HG03095 (cell line): Measurements from ENCODE around the gene ESPN.

Experiments
- ATAC-seq: cut with Tn5 transposase; IDR thresholded peaks from one replicate; pipeline ENCODE4 v1.9.1; 2021; ENCODE audit warnings: moderate library complexity; ENCODE audit not compliant: unreplicated experiment

ESPN gene

GRCh38 chr1:6463120-6463412, 38.5 kb downstream of the ESPN start:
- ATAC-seq, result no peak

- ATAC-seq, result no peak
These were observed 39.9 kb downstream of the ESPN start for GRCh38 chr1:6464514-6464836.

GRCh38 chr1:6464915-6465314, 40.3 kb downstream of the ESPN start:
- no peak for ATAC-seq

- no peak for ATAC-seq
These were observed 41.0 kb downstream of the ESPN start for GRCh38 chr1:6465461-6466005.

- ATAC-seq, result no peak
These were observed 41.4 kb downstream of the ESPN start, which contains the start of gene TNFRSF25 for GRCh38 chr1:6466023-6466422. TSS of gene TNFRSF25 (minus strand) at chr1:6466173. CDS start at chr1:6466107, 66 bp downstream.

- ATAC-seq, result no peak
These were observed 42.2 kb downstream of the ESPN start for GRCh38 chr1:6466751-6467150.

GRCh38 chr1:6467224-6467623, 42.6 kb downstream of the ESPN start:
- no peak for ATAC-seq

- ATAC-seq, result no peak
These were observed 43.4 kb downstream of the ESPN start for GRCh38 chr1:6467744-6468688.

GRCh38 chr1:6468729-6469461, 44.3 kb downstream of the ESPN start:
- ATAC-seq, result no peak

GRCh38 chr1:6470132-6471085, 45.8 kb downstream of the ESPN start:
- no peak for ATAC-seq

- ATAC-seq, result no peak
These were observed 46.8 kb downstream of the ESPN start for GRCh38 chr1:6471086-6471969.

GRCh38 chr1:6471970-6472368, 47.4 kb downstream of the ESPN start:
- no peak for ATAC-seq

GRCh38 chr1:6472391-6472790, 47.8 kb downstream of the ESPN start:
- ATAC-seq, result no peak

GRCh38 chr1:6473156-6473555, 48.6 kb downstream of the ESPN start:
- ATAC-seq, result no peak

- no peak for ATAC-seq
These were observed 49.6 kb downstream of the ESPN start for GRCh38 chr1:6473974-6474814.

GRCh38 chr1:6474815-6475282, 50.3 kb downstream of the ESPN start:
- ATAC-seq, result no peak

- no peak for ATAC-seq
These were observed 51.0 kb downstream of the ESPN start for GRCh38 chr1:6475381-6476133.

- no peak for ATAC-seq
These were observed 51.9 kb downstream of the ESPN start for GRCh38 chr1:6476483-6476882.
